H9 (cell line): Measurements from ENCODE around the gene NR4A2. TPM values are rescaled to one million over a fixed set of nuclear protein-coding genes. Genes with fewer than 3 reads are reported as not detected.

Experiments used
- DNase-seq: peaks from one replicate; pipeline ENCODE4 v3.0.0-alpha.2; 2017
- H2AFZ ChIP-seq: one replicate; pipeline ENCODE4 v1.6.1; 2013; ENCODE audit warnings: mild to moderate bottlenecking, low read length, control low read depth, moderate library complexity
- H2AK5ac ChIP-seq: 2 replicates; pipeline ENCODE4 v1.6.1; 2013; ENCODE audit warnings: low read length, control low read depth, mixed read lengths; ENCODE audit not compliant: insufficient read length
- H2BK120ac ChIP-seq: one replicate; pipeline ENCODE4 v1.6.1; 2013; ENCODE audit warnings: low read depth, mild to moderate bottlenecking, low read length, control low read depth, inconsistent platforms; ENCODE audit not compliant: poor library complexity, severe bottlenecking
- H2BK12ac ChIP-seq: 2 replicates; pipeline ENCODE4 v1.6.1; 2013; ENCODE audit warnings: low read length, control low read depth, mixed read lengths, low read depth; ENCODE audit not compliant: insufficient read length
- H2BK15ac ChIP-seq: 2 replicates; pipeline ENCODE4 v1.6.1; 2013; ENCODE audit warnings: low read depth, low read length, control low read depth
- H2BK20ac ChIP-seq: one replicate; pipeline ENCODE4 v1.6.1; 2013; ENCODE audit warnings: low read depth, mild to moderate bottlenecking, low read length, control low read depth, inconsistent platforms; ENCODE audit not compliant: poor library complexity, severe bottlenecking
- H2BK5ac ChIP-seq: 2 replicates; pipeline ENCODE4 v1.6.1; 2013; ENCODE audit warnings: low read length, control low read depth, mixed read lengths; ENCODE audit not compliant: insufficient read length
- H3K14ac ChIP-seq: 2 replicates; pipeline ENCODE4 v1.6.1; 2013; ENCODE audit warnings: low read length, control low read depth; ENCODE audit not compliant: insufficient read depth
- H3K18ac ChIP-seq: 2 replicates; pipeline ENCODE4 v1.6.1; 2013; ENCODE audit warnings: low read depth, mild to moderate bottlenecking, mixed read lengths, low read length, control low read depth; ENCODE audit not compliant: insufficient read length
- H3K23ac ChIP-seq: 2 replicates; pipeline ENCODE4 v1.6.1; 2013; ENCODE audit warnings: low read length, control low read depth, mixed read lengths, low read depth; ENCODE audit not compliant: insufficient read length
- H3K23me2 ChIP-seq: 2 replicates; pipeline ENCODE4 v1.6.1; 2013; ENCODE audit warnings: low read depth, mild to moderate bottlenecking, mixed read lengths, low read length, control low read depth; ENCODE audit not compliant: insufficient read length, poor library complexity, severe bottlenecking
- H3K27ac ChIP-seq: 2 replicates; pipeline ENCODE4 v1.5.1; 2013; ENCODE audit warnings: low read length, control low read depth, mixed read lengths, low read depth; ENCODE audit not compliant: insufficient read length
- H3K27me3 ChIP-seq: 2 replicates; pipeline ENCODE4 v1.6.1; 2013; ENCODE audit warnings: low read length, control low read depth, inconsistent platforms; ENCODE audit not compliant: insufficient read depth
- H3K4ac ChIP-seq: 2 replicates; pipeline ENCODE4 v1.6.1; 2013; ENCODE audit warnings: low read depth, mild to moderate bottlenecking, control low read depth, inconsistent platforms, low read length, moderate library complexity
- H3K4me1 ChIP-seq: 2 replicates; pipeline ENCODE4 v1.6.1; 2013; ENCODE audit warnings: low read length, control low read depth, inconsistent platforms; ENCODE audit not compliant: insufficient read depth
- H3K4me2 ChIP-seq: 2 replicates; pipeline ENCODE4 v1.6.1; 2013; ENCODE audit warnings: low read length, control low read depth, mixed read lengths; ENCODE audit not compliant: insufficient read length, insufficient read depth
- H3K56ac ChIP-seq: 2 replicates; pipeline ENCODE4 v1.6.1; 2013; ENCODE audit warnings: low read depth, mild to moderate bottlenecking, mixed read lengths, low read length, control low read depth; ENCODE audit not compliant: insufficient read length
- H3K79me1 ChIP-seq: 2 replicates; pipeline ENCODE4 v1.6.1; 2013; ENCODE audit warnings: low read depth, mild to moderate bottlenecking, moderate library complexity, low read length, control low read depth, inconsistent platforms; ENCODE audit not compliant: insufficient read depth, poor library complexity, severe bottlenecking
- H3K79me2 ChIP-seq: 2 replicates; pipeline ENCODE4 v1.6.1; 2013; ENCODE audit warnings: low read length, control low read depth, inconsistent platforms; ENCODE audit not compliant: insufficient read depth
- H3K9ac ChIP-seq: 2 replicates; pipeline ENCODE4 v1.6.1; 2013; ENCODE audit warnings: low read length, control low read depth, mixed read lengths; ENCODE audit not compliant: insufficient read length; ENCODE audit errors: extremely low read depth
- H3K9me3 ChIP-seq: one replicate; pipeline ENCODE4 v1.6.1; 2013; ENCODE audit warnings: low read depth, low read length, inconsistent platforms; ENCODE audit not compliant: control insufficient read depth
- H3T11ph ChIP-seq: one replicate; pipeline ENCODE4 v1.6.1; 2013; ENCODE audit warnings: mild to moderate bottlenecking, low read length, control low read depth, inconsistent platforms
- H4K20me1 ChIP-seq: one replicate; pipeline ENCODE4 v1.6.1; 2013; ENCODE audit not compliant: control insufficient read depth, insufficient read length, insufficient read depth
- H4K5ac ChIP-seq: 2 replicates; pipeline ENCODE4 v1.6.1; 2013; ENCODE audit warnings: low read depth, mild to moderate bottlenecking, mixed read lengths, low read length, control low read depth; ENCODE audit not compliant: insufficient read length
- H4K8ac ChIP-seq: replicated peaks from 2 replicates; pipeline ENCODE4 v1.6.1; 2013; ENCODE audit warnings: low read length, control low read depth, mixed read lengths, low read depth; ENCODE audit not compliant: insufficient read length
- H4K91ac ChIP-seq: 2 replicates; pipeline ENCODE4 v1.6.1; 2013; ENCODE audit warnings: low read depth, mild to moderate bottlenecking, moderate library complexity, mixed read lengths, low read length, control low read depth; ENCODE audit not compliant: insufficient read length
- H3K27ac Mint-ChIP-seq, 3 experiments: 2 replicates in 2 of 3; 3 replicates in 1 of 3; pipeline ENCODE4 v1.8.0; 2020 to 2021; ENCODE audit warnings: mixed read lengths in 3 of 3, mild to moderate bottlenecking in 1 of 3, moderate library complexity in 1 of 3
- H3K27me3 Mint-ChIP-seq: 2 replicates; pipeline ENCODE4 v1.8.0; 2021; ENCODE audit warnings: low read depth, mild to moderate bottlenecking, moderate library complexity, mixed read lengths
- H3K36me3 Mint-ChIP-seq, 3 experiments: 2 replicates in 2 of 3; 3 replicates in 1 of 3; pipeline ENCODE4 v1.8.0; 2020 to 2021; ENCODE audit warnings: low read depth in 3 of 3, mixed read lengths in 3 of 3; ENCODE audit not compliant: insufficient read depth in 1 of 3
- H3K4me1 Mint-ChIP-seq, 2 experiments: 2 replicates each; pipeline ENCODE4 v1.8.0; 2020; ENCODE audit warnings: mixed read lengths in 2 of 2
- H3K4me3 Mint-ChIP-seq, 2 experiments: 2 replicates in 1 of 2; 3 replicates in 1 of 2; pipeline ENCODE4 v1.8.0; 2020 to 2021; ENCODE audit warnings: mild to moderate bottlenecking in 2 of 2, mixed read lengths in 2 of 2, moderate library complexity in 1 of 2
- H3K9me3 Mint-ChIP-seq, 2 experiments: 2 replicates in 1 of 2; 3 replicates in 1 of 2; pipeline ENCODE4 v1.8.0; 2020; ENCODE audit warnings: mild to moderate bottlenecking in 2 of 2, mixed read lengths in 2 of 2, moderate library complexity in 1 of 2
- WGBS: extraction: QIAGEN DNeasy Blood & Tissue Kit; methylation state at CpG from one replicate; pipeline ENCODE4 v1.1.7; 2013; ENCODE audit warnings: missing lambda C conversion rate, low lambda C conversion rate, mixed read lengths; ENCODE audit not compliant: insufficient read length; ENCODE audit errors: extremely low coverage; 5-methylcytosine and 5-hydroxymethylcytosine counted together
- total RNA-seq: library from RNA; stranded (reverse); gene quantifications from 2 replicates; pipeline ENCODE4 v1.2.1, GENCODE V29; 2021
- TF ChIP-seq, protein P1 (sequence below): fragments of 200-600 bp; sonication (generic); conservative IDR thresholded peaks from 3 replicates; pipeline ENCODE4 v1.8.0; 2021; ENCODE audit warnings: antibody characterized with exemption, mild to moderate bottlenecking

Gene NR4A2
- total RNA-seq, 1 experiment from 2014 or later, result 2.0 TPM

DNA sequence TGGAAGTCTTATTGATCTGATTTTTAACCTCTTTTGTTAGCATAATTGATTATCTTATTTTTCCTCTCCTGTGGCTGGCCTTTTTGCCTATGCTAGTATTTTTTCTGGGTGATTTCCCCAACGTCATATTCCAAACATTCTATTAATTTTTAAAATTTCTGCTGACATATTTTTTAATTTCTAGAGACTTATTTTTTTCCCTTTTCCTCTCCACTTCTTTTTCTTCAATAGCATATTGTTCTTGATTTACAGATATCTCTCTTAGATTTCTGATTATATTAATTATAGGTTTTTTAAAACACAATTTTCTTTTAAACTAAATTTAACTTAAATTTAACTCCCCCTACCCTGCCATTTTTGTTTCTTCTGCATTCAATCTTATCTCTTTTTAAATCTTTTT, 47.2 kb upstream of the NR4A2 start:
- Histone ChIP-seq H4K91ac (no peak overlapping the region), H3K14ac (no peak overlapping the region), H2BK12ac (no peak overlapping the region), H3K4me1 (no peaks in the 10 kb centered on the region; the same call in 1 of the 2 replicates), H3K56ac (no peak overlapping the region), H2BK15ac (no peak overlapping the region), H3K9ac (no peak overlapping the region), H3K27me3 (no peaks in the 10 kb centered on the region), H3K4me2 (no peak overlapping the region), H2AFZ (no peak overlapping the region), H3K18ac (no peak overlapping the region), H3K23ac (no peak overlapping the region), H2BK20ac (no peak overlapping the region), H3K23me2 (no peaks in the 10 kb centered on the region), H4K5ac (no peak overlapping the region), H3T11ph (no peak overlapping the region), H3K79me2 (no peaks in the 10 kb centered on the region), H2AK5ac (no peak overlapping the region), H2BK120ac (no peak overlapping the region), H3K4ac (no peak overlapping the region), H3K27ac (no peak overlapping the region), H3K9me3 (no peaks in the 10 kb centered on the region), H4K8ac (no peak overlapping the region), H2BK5ac (no peak overlapping the region), H4K20me1 (no peaks in the 10 kb centered on the region), H3K79me1 (no peaks in the 10 kb centered on the region)
- H3K9me3 Mint-ChIP-seq, result peaks cover 7 to 15% of the 10 kb centered on the region in 2 experiments
- no peak overlapping the region for H3K4me3 Mint-ChIP-seq
- H3K36me3 Mint-ChIP-seq, result peaks cover 0 to 17% (median 3%) of the 10 kb centered on the region in 3 experiments; a peak in 3 of 7 replicates
- WGBS, result no CpG with 5 or more reads among the region's 1 CpG
- peaks cover 19 to 21% of the 10 kb centered on the region in 2 experiments for H3K4me1 Mint-ChIP-seq
- no peak for DNase-seq
- H3K27me3 Mint-ChIP-seq, result no peaks in the 10 kb centered on the region
- no peak overlapping the region for H3K27ac Mint-ChIP-seq
- TF ChIP-seq, protein P1, sequence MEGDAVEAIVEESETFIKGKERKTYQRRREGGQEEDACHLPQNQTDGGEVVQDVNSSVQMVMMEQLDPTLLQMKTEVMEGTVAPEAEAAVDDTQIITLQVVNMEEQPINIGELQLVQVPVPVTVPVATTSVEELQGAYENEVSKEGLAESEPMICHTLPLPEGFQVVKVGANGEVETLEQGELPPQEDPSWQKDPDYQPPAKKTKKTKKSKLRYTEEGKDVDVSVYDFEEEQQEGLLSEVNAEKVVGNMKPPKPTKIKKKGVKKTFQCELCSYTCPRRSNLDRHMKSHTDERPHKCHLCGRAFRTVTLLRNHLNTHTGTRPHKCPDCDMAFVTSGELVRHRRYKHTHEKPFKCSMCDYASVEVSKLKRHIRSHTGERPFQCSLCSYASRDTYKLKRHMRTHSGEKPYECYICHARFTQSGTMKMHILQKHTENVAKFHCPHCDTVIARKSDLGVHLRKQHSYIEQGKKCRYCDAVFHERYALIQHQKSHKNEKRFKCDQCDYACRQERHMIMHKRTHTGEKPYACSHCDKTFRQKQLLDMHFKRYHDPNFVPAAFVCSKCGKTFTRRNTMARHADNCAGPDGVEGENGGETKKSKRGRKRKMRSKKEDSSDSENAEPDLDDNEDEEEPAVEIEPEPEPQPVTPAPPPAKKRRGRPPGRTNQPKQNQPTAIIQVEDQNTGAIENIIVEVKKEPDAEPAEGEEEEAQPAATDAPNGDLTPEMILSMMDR, result no peak
